ENCODE data around the gene SKIC3.

DNA sequence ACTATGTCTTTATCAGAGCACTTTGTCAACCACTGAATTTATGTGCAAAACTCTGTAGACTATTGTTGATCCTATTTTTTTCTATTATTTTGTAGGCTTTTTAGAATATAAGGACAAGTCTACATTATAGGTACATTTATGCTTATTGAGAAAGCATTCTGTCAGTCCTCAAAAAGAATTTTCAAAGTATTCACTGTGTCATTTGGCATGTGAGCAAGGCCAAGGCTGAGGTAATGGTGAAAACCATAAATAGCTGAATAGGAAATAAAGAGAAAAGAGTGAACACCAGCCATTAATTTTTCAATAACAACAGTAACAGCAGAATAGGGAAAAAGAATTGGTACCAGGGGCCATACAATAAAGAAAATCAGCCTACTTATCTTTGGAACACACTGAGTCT lies 21.0 kb downstream of the SKIC3 start:
- TF ChIP-seq, protein P1, sequence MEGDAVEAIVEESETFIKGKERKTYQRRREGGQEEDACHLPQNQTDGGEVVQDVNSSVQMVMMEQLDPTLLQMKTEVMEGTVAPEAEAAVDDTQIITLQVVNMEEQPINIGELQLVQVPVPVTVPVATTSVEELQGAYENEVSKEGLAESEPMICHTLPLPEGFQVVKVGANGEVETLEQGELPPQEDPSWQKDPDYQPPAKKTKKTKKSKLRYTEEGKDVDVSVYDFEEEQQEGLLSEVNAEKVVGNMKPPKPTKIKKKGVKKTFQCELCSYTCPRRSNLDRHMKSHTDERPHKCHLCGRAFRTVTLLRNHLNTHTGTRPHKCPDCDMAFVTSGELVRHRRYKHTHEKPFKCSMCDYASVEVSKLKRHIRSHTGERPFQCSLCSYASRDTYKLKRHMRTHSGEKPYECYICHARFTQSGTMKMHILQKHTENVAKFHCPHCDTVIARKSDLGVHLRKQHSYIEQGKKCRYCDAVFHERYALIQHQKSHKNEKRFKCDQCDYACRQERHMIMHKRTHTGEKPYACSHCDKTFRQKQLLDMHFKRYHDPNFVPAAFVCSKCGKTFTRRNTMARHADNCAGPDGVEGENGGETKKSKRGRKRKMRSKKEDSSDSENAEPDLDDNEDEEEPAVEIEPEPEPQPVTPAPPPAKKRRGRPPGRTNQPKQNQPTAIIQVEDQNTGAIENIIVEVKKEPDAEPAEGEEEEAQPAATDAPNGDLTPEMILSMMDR (IDR thresholded peaks at IDR 0.05), result no peak
- no peak for TF ChIP-seq POLR2A (IDR thresholded peaks at IDR 0.05)
